A549 (cell line): ENCODE data around the gene PHOSPHO2. TPM values are rescaled to one million over a fixed set of nuclear protein-coding genes. Genes with fewer than 3 reads are reported as not detected.

Experiments used
- ATAC-seq, 2 experiments: fragments of 200-7000 bp in 1 of 2; fragments of >200 bp in 1 of 2; cut with Nextera tagmentation in 1 of 2; cut with Tn5 transposase in 1 of 2; 3 replicates each; pipeline versions ENCODE4 v1.8.0 to v1.9.1; 2018 to 2020; ENCODE audit warnings: mild to moderate bottlenecking in 1 of 2, moderate library complexity in 1 of 2
- CTCF ChIA-PET: fragments of 300-600 bp; sonication (Branson Sonifier 250); formaldehyde crosslinking; extraction: SDS; loops from one replicate; lab custom pipeline; 2021; ENCODE audit warnings: antibody characterized with exemption, inconsistent platforms; lab: Yijun Ruan, JAX
- POLR2A ChIA-PET: fragments of 350-600 bp; formaldehyde crosslinking; extraction: SDS; loops from one replicate; lab custom pipeline; 2021; ENCODE audit warnings: antibody characterized with exemption, inconsistent platforms; lab: Yijun Ruan, JAX
- DNase-seq, 2 experiments: peaks; one replicate each; pipeline versions ENCODE4 v3.0.0 to v3.0.0-alpha.2; 2011 to 2016; ENCODE audit warnings: low read depth in 1 of 2, low spot score in 1 of 2
- FAIRE-seq: peaks from 2 replicates; lab custom pipeline; 2011; peaks lifted over from hg19 to GRCh38; lab: Jason Lieb, UNC
- H3K27ac ChIP-seq, 2 experiments: fragments of >200 bp; sonication (Bioruptor Twin); formaldehyde crosslinking; 3 replicates each; pipeline ENCODE4 v1.5.1; 2016 to 2017
- H3K4me1 ChIP-seq: fragments of >200 bp; sonication (Bioruptor Twin); formaldehyde crosslinking; 3 replicates; pipeline ENCODE4 v1.6.1; 2016
- H3K4me2 ChIP-seq: fragments of >200 bp; sonication (Bioruptor Twin); formaldehyde crosslinking; 3 replicates; pipeline ENCODE4 v1.6.1; 2016
- H3K4me3 ChIP-seq: fragments of >200 bp; sonication (Bioruptor Twin); formaldehyde crosslinking; 3 replicates; pipeline ENCODE4 v1.5.1; 2016
- H3K9me3 ChIP-seq: fragments of >200 bp; sonication (Bioruptor Twin); formaldehyde crosslinking; 3 replicates; pipeline ENCODE4 v1.6.1; 2016
- ATOH8 ChIP-seq: fragments of 250-450 bp; sonication (Bioruptor Pico); IDR thresholded peaks from 2 replicates; pipeline ENCODE4 v1.5.0; 2020; ENCODE audit warnings: low read depth, mild to moderate bottlenecking, moderate library complexity
- BCL3 ChIP-seq: fragments of >200 bp; sonication (Bioruptor Twin); formaldehyde crosslinking; IDR thresholded peaks from 3 replicates; pipeline ENCODE4 v1.6.1; 2016
- BHLHE40 ChIP-seq: IDR thresholded peaks from 2 replicates; pipeline ENCODE4 v1.6.1; 2012; ENCODE audit warnings: low read depth, low read length, inconsistent platforms
- CBX2 ChIP-seq: fragments of 200-600 bp; sonication (generic); IDR thresholded peaks from 2 replicates; pipeline ENCODE4 v1.6.1; 2016; ENCODE audit warnings: low read depth, mild to moderate bottlenecking, borderline replicate concordance
- CHD4 ChIP-seq: fragments of 200-600 bp; sonication (generic); IDR thresholded peaks from 2 replicates; pipeline ENCODE4 v1.6.1; 2016; ENCODE audit warnings: antibody characterized with exemption, mild to moderate bottlenecking, borderline replicate concordance
- CTCF ChIP-seq: fragments of >200 bp; sonication (Bioruptor Twin); formaldehyde crosslinking; IDR thresholded peaks from 3 replicates; pipeline ENCODE4 v1.5.1; 2016
- EHF ChIP-seq: fragments of 250-450 bp; sonication (Bioruptor Pico); IDR thresholded peaks from 2 replicates; pipeline ENCODE4 v1.5.0; 2020; ENCODE audit warnings: mild to moderate bottlenecking
- EHMT2 ChIP-seq: fragments of 200-600 bp; sonication (generic); IDR thresholded peaks from 2 replicates; pipeline ENCODE4 v1.6.1; 2016; ENCODE audit warnings: antibody characterized with exemption, low read depth, mild to moderate bottlenecking, moderate library complexity
- ESRRA ChIP-seq: fragments of 150-350 bp; IDR thresholded peaks from 2 replicates; pipeline ENCODE4 v1.6.1; 2014; ENCODE audit warnings: mild to moderate bottlenecking, low read length, borderline replicate concordance
- GATA3 ChIP-seq: IDR thresholded peaks from 2 replicates; pipeline ENCODE4 v1.6.1; 2012; ENCODE audit warnings: borderline replicate concordance
- HES2 ChIP-seq: fragments of >200 bp; sonication (Bioruptor Twin); formaldehyde crosslinking; IDR thresholded peaks from 2 replicates; pipeline ENCODE4 v1.6.1; 2016
- HOXB5 ChIP-seq: fragments of 250-450 bp; sonication (Bioruptor Pico); IDR thresholded peaks from 2 replicates; pipeline ENCODE4 v1.5.0; 2020; ENCODE audit warnings: mild to moderate bottlenecking, moderate library complexity
- KDM5A ChIP-seq: fragments of 200-600 bp; sonication (generic); IDR thresholded peaks from 2 replicates; pipeline ENCODE4 v1.6.1; 2016; ENCODE audit warnings: antibody characterized with exemption, mild to moderate bottlenecking
- MAFK ChIP-seq: fragments of 450-650 bp; IDR thresholded peaks from 2 replicates; pipeline ENCODE4 v1.6.1; 2014; ENCODE audit not compliant: partially characterized antibody
- MAX ChIP-seq: IDR thresholded peaks from 2 replicates; pipeline ENCODE4 v1.6.1; 2012
- MAZ ChIP-seq: fragments of 150-350 bp; IDR thresholded peaks from 2 replicates; pipeline ENCODE4 v1.6.1; 2014; ENCODE audit warnings: antibody characterized with exemption, low read depth, low read length, borderline replicate concordance
- NR3C1 ChIP-seq: fragments of >200 bp; sonication (Bioruptor Twin); formaldehyde crosslinking; IDR thresholded peaks from 3 replicates; pipeline ENCODE4 v1.6.1; 2017
- PBX3 ChIP-seq: IDR thresholded peaks from 2 replicates; pipeline ENCODE4 v1.6.1; 2012
- POLR2A ChIP-seq: IDR thresholded peaks from 2 replicates; pipeline ENCODE4 v1.6.1; 2012; ENCODE audit warnings: mild to moderate bottlenecking, low read length
- RCOR1 ChIP-seq: fragments of 150-350 bp; IDR thresholded peaks from 2 replicates; pipeline ENCODE4 v1.6.1; 2014; ENCODE audit warnings: antibody characterized with exemption, low read length, low read depth
- RNF2 ChIP-seq: fragments of 200-600 bp; sonication (generic); IDR thresholded peaks from 2 replicates; pipeline ENCODE4 v1.6.1; 2016; ENCODE audit warnings: low read depth, mild to moderate bottlenecking, antibody characterized with exemption, moderate library complexity, borderline replicate concordance
- SMC3 ChIP-seq: fragments of >200 bp; sonication (Bioruptor Twin); formaldehyde crosslinking; IDR thresholded peaks from 3 replicates; pipeline ENCODE4 v1.6.1; 2018; ENCODE audit warnings: inconsistent platforms
- SREBF2 ChIP-seq: fragments of 450-650 bp; IDR thresholded peaks from 2 replicates; pipeline ENCODE4 v1.6.1; 2014; ENCODE audit warnings: mild to moderate bottlenecking, moderate library complexity
- TFCP2L1 ChIP-seq: fragments of 250-450 bp; sonication (Bioruptor Pico); IDR thresholded peaks from 2 replicates; pipeline ENCODE4 v1.5.0; 2021; ENCODE audit warnings: mild to moderate bottlenecking
- USF2 ChIP-seq: fragments of 450-650 bp; IDR thresholded peaks from 2 replicates; pipeline ENCODE4 v1.6.1; 2014; ENCODE audit warnings: antibody characterized with exemption
- ZC3H11A ChIP-seq: fragments of 450-650 bp; IDR thresholded peaks from 2 replicates; pipeline ENCODE4 v1.6.1; 2014; ENCODE audit warnings: antibody characterized with exemption, mild to moderate bottlenecking
- ZFP36 ChIP-seq: fragments of 450-650 bp; IDR thresholded peaks from 2 replicates; pipeline ENCODE4 v1.6.1; 2014; ENCODE audit warnings: borderline replicate concordance; ENCODE audit not compliant: partially characterized antibody
- WGBS: methylation state at CpG from one replicate; pipeline ENCODE4 v1.1.6; 2017; ENCODE audit errors: missing lambda C conversion rate; 5-methylcytosine and 5-hydroxymethylcytosine counted together
- polyA plus RNA-seq, 4 experiments: library from polyadenylated mRNA; depleted of rRNA in 3 of 4; stranded (reverse); fragments of >200 nt; fragmentation: RNase III in 1 of 4; extraction: RNeasy Plus Mini Kit Qiagen cat#74134 plus additional on column Dnase treatment in 1 of 4; gene quantifications; 2 replicates in 3 of 4; 3 replicates in 1 of 4; pipeline ENCODE4 v1.2.3, GENCODE V29; 2011 to 2017

Gene PHOSPHO2
- polyA plus RNA-seq, 2 of the 4 experiments (the other 2 are of a cell fraction), result 3.9 to 5.1 TPM

- ChIA-PET POLR2A (no interaction called here), CTCF (no interaction called here)
- ATAC-seq, result no peak
- Histone ChIP-seq H3K27ac (no peak overlapping the region), H3K4me3 (no peak overlapping the region)
- DNase-seq, result no peak
- TF ChIP-seq SREBF2, result no peak
- TF ChIP-seq RCOR1, result no peak
- no peak for TF ChIP-seq CHD4
- TF ChIP-seq CTCF, result no peak
- TF ChIP-seq POLR2A, result no peak
- TF ChIP-seq TFCP2L1 (CRISPR knock-in tag), result no peak
- TF ChIP-seq PBX3, result no peak
- TF ChIP-seq ESRRA, result no peak
- TF ChIP-seq KDM5A, result no peak
- TF ChIP-seq NR3C1, result no peak
- no peak for TF ChIP-seq SMC3
- TF ChIP-seq HES2, result no peak
- no peak for TF ChIP-seq USF2
- TF ChIP-seq CBX2, result no peak
- TF ChIP-seq HOXB5, result no peak
- TF ChIP-seq, all 56 proteins: peak for 0
- Histone ChIP-seq H3K4me1 (0 out of 3 replicates have a peak, but pooled peaks cover 5% of the 10 kb centered on the region), H3K9me3 (no peaks in the 10 kb centered on the region), H3K4me2 (no peak overlapping the region)
- FAIRE-seq, result no peak
- WGBS, result 86% methylated on average over 4 of the region's 4 CpGs
Measured at GRCh38 chr2:169743549-169743948, 49.3 kb downstream of the PHOSPHO2 start.

GRCh38 chr2:169746240-169746639, 52.0 kb downstream of the PHOSPHO2 start:
- ChIA-PET CTCF (interaction anchor here (1.2 kb wide), 1 partner anchor 12 kb away, joined by 3 read pairs; no protein-coding TSS in a partner anchor), POLR2A (no interaction called here)
- TF ChIP-seq ZC3H11A, result no peak
- TF ChIP-seq RNF2, result no peak
- no peak for TF ChIP-seq MAZ
- no peak for TF ChIP-seq USF2
- TF ChIP-seq KDM5A, result no peak
- TF ChIP-seq EHMT2, result no peak
- no peak for TF ChIP-seq BHLHE40
- TF ChIP-seq CHD4, result no peak
- no peak for TF ChIP-seq ATOH8 (CRISPR knock-in tag)
- no peak for TF ChIP-seq BCL3
- no peak for TF ChIP-seq ZFP36
- no peak for TF ChIP-seq MAX
- TF ChIP-seq MAFK, result no peak
- no peak for TF ChIP-seq EHF (CRISPR knock-in tag)
- TF ChIP-seq TFCP2L1 (CRISPR knock-in tag), result no peak
- TF ChIP-seq GATA3, result no peak
- no peak for TF ChIP-seq CTCF
- TF ChIP-seq SREBF2, result no peak
- H3K4me2 ChIP-seq, result no peak overlapping the region
- no peaks in the 10 kb centered on the region for H3K9me3 ChIP-seq
- no peak for DNase-seq
- no peak for FAIRE-seq
- 82% methylated on average over 2 of the region's 2 CpGs for WGBS
- no peak overlapping the region for H3K4me3 ChIP-seq
- no peak overlapping the region for H3K27ac ChIP-seq
- H3K4me1 ChIP-seq, result no peaks in the 10 kb centered on the region
- ATAC-seq, result no peak
